HepG2 (cell line): ENCODE measurements around the gene TMEM266. TPM values are rescaled to one million over a fixed set of nuclear protein-coding genes. Genes with fewer than 3 reads are reported as not detected.

Experiments
- ATAC-seq: fragments of 200-7000 bp; cut with Tn5 transposase; 3 replicates; pipeline ENCODE4 v1.9.1; 2020; ENCODE audit warnings: mild to moderate bottlenecking, moderate library complexity
- BruUV-seq: library from RNA; stranded (reverse); fragments of 400-500 nt; replicated peaks from 2 replicates; lab custom pipeline; 2021; lab: Mats Ljungman, UMichigan
- CTCF ChIA-PET: fragments of 300-600 bp; formaldehyde crosslinking; extraction: SDS; loops from one replicate; lab custom pipeline; 2021; ENCODE audit warnings: low total read pairs, inconsistent platforms, low intra/inter-chr PET ratio; lab: Yijun Ruan, JAX
- POLR2A ChIA-PET: fragments of 350-600 bp; sonication (Branson Sonifier 250); formaldehyde crosslinking; loops from one replicate; lab custom pipeline; 2020; ENCODE audit warnings: antibody characterized with exemption, inconsistent platforms; lab: Yijun Ruan, JAX
- DNase-seq: peaks from one replicate; pipeline ENCODE4 v3.0.0-alpha.2; 2015; ENCODE audit warnings: low spot score
- FAIRE-seq: peaks from 3 replicates; lab custom pipeline; 2011; peaks lifted over from hg19 to GRCh38; lab: Jason Lieb, UNC
- H2AFZ ChIP-seq: one replicate; pipeline ENCODE4 v1.6.1; 2011; ENCODE audit warnings: low read length, inconsistent platforms
- H3K27ac ChIP-seq: fragments of 300-600 bp; 3 replicates; pipeline ENCODE4 v1.8.0; 2011; ENCODE audit warnings: mixed run types, mild to moderate bottlenecking, mixed read lengths, low read length, inconsistent platforms; ENCODE audit not compliant: insufficient read depth; ENCODE audit errors: extremely low read length
- H3K27me3 ChIP-seq, 2 experiments: fragments of 200-600 bp in 1 of 2; 2 replicates in 1 of 2; 3 replicates in 1 of 2; pipeline versions ENCODE4 v1.6.0 to v1.8.0; 2011; ENCODE audit warnings: low read length in 2 of 2, mild to moderate bottlenecking in 2 of 2, moderate library complexity in 2 of 2, inconsistent platforms in 1 of 2; ENCODE audit not compliant: insufficient read depth in 2 of 2, control insufficient read depth in 1 of 2
- H3K36me3 ChIP-seq, 2 experiments: fragments of 200-600 bp in 1 of 2; replicated peaks in 1 of 2; 2 replicates in 1 of 2; 3 replicates in 1 of 2; pipeline versions ENCODE4 v1.5.1 to v1.8.0; 2011; ENCODE audit warnings: low read length in 2 of 2, inconsistent platforms in 1 of 2; ENCODE audit not compliant: insufficient read depth in 2 of 2, control insufficient read depth in 1 of 2
- H3K4me1 ChIP-seq: 2 replicates; pipeline ENCODE4 v1.5.1; 2012; ENCODE audit warnings: low read length, inconsistent platforms; ENCODE audit not compliant: insufficient read depth
- H3K4me2 ChIP-seq: 2 replicates; pipeline ENCODE4 v1.6.0; 2011; ENCODE audit warnings: low read depth, low read length, inconsistent platforms
- H3K4me3 ChIP-seq, 3 experiments: fragments of 200-600 bp in 1 of 3; sonication (generic), shearing (Covaris generic) in 1 of 3; replicated peaks in 1 of 3; 2 replicates each; pipeline ENCODE4 v1.5.1; 2011 to 2016; ENCODE audit warnings: low read length in 3 of 3, inconsistent platforms in 2 of 3, low read depth in 2 of 3, mild to moderate bottlenecking in 2 of 3, control low read depth in 1 of 3, mixed read lengths in 1 of 3; ENCODE audit not compliant: insufficient read depth in 1 of 3
- H3K79me2 ChIP-seq: one replicate; pipeline ENCODE4 v1.6.1; 2011; ENCODE audit warnings: low read length, inconsistent platforms; ENCODE audit not compliant: insufficient read depth
- H3K9ac ChIP-seq: 2 replicates; pipeline ENCODE4 v1.6.0; 2011; ENCODE audit warnings: mild to moderate bottlenecking, low read depth, low read length, inconsistent platforms; ENCODE audit not compliant: insufficient read depth
- H3K9me3 ChIP-seq: 2 replicates; pipeline ENCODE4 v1.5.1; 2012; ENCODE audit warnings: mild to moderate bottlenecking, low read length
- H4K20me1 ChIP-seq: 2 replicates; pipeline ENCODE4 v1.6.0; 2011; ENCODE audit warnings: inconsistent platforms, mild to moderate bottlenecking, low read length, moderate library complexity; ENCODE audit not compliant: insufficient read depth
- CBX1 ChIP-seq: IDR thresholded peaks from one replicate; pipeline ENCODE4 v1.6.1; 2016; ENCODE audit warnings: antibody characterized with exemption, low read depth
- HOXA9 ChIP-seq: sonication (generic); formaldehyde crosslinking; IDR thresholded peaks from 2 replicates; pipeline ENCODE4 v1.8.1; 2022; ENCODE audit warnings: missing genetic modification reagents, mild to moderate bottlenecking, moderate library complexity, borderline replicate concordance
- NR1H2 ChIP-seq: sonication (generic); formaldehyde crosslinking; IDR thresholded peaks from 2 replicates; pipeline ENCODE4 v1.8.1; 2022; ENCODE audit warnings: low read depth, missing genetic modification reagents, borderline replicate concordance
- PRMT3 ChIP-seq: sonication (generic); formaldehyde crosslinking; IDR thresholded peaks from 2 replicates; pipeline ENCODE4 v1.8.1; 2022; ENCODE audit warnings: low read depth, mild to moderate bottlenecking, moderate library complexity, missing genetic modification reagents, borderline replicate concordance
- REST ChIP-seq, 2 experiments: IDR thresholded peaks; 2 replicates each; pipeline ENCODE4 v1.6.1; 2011 to 2012; ENCODE audit warnings: low read length in 2 of 2, borderline replicate concordance in 1 of 2, low read depth in 1 of 2, mild to moderate bottlenecking in 1 of 2, moderate library complexity in 1 of 2
- REXO4 ChIP-seq: sonication (generic); formaldehyde crosslinking; IDR thresholded peaks from 2 replicates; pipeline ENCODE4 v1.8.0; 2022; ENCODE audit warnings: missing genetic modification reagents, mild to moderate bottlenecking, borderline replicate concordance
- TBX2 ChIP-seq: sonication (generic); formaldehyde crosslinking; IDR thresholded peaks from 2 replicates; pipeline ENCODE4 v1.5.0; 2020; ENCODE audit warnings: missing genetic modification reagents, mild to moderate bottlenecking, borderline replicate concordance
- TP53 ChIP-seq: sonication (generic); formaldehyde crosslinking; conservative IDR thresholded peaks from 2 replicates; pipeline ENCODE4 v1.4.0; 2020; ENCODE audit warnings: missing genetic modification reagents
- ZEB1 ChIP-seq: IDR thresholded peaks from 2 replicates; pipeline ENCODE4 v1.6.1; 2012; ENCODE audit warnings: mild to moderate bottlenecking, low read depth, inconsistent platforms; ENCODE audit not compliant: insufficient replicate concordance
- ZNF224 ChIP-seq: sonication (generic); formaldehyde crosslinking; IDR thresholded peaks from 2 replicates; pipeline ENCODE4 v1.5.0; 2020; ENCODE audit warnings: mild to moderate bottlenecking, missing genetic modification reagents
- ZNF44 ChIP-seq: sonication (generic); formaldehyde crosslinking; IDR thresholded peaks from 2 replicates; pipeline ENCODE4 v1.5.1; 2020; ENCODE audit warnings: mild to moderate bottlenecking, missing genetic modification reagents
- ZNF709 ChIP-seq: sonication (generic); formaldehyde crosslinking; IDR thresholded peaks from 2 replicates; pipeline ENCODE4 v1.5.0; 2020; ENCODE audit warnings: mild to moderate bottlenecking, missing genetic modification reagents
- ZNF772 ChIP-seq: sonication (generic); formaldehyde crosslinking; IDR thresholded peaks from 2 replicates; pipeline ENCODE4 v1.5.0; 2020; ENCODE audit warnings: mild to moderate bottlenecking, missing genetic modification reagents
- ZSCAN9 ChIP-seq: IDR thresholded peaks from 2 replicates; pipeline ENCODE4 v1.6.1; 2016; ENCODE audit warnings: borderline replicate concordance
- WGBS: methylation state at CpG from one replicate; pipeline ENCODE4 v1.1.6; 2017; ENCODE audit warnings: low lambda C conversion rate; 5-methylcytosine and 5-hydroxymethylcytosine counted together
- in situ Hi-C: cut with HindIII; loops from 2 replicates; pipeline ENCODE4 v1.10.0; 2017; ENCODE audit warnings: low pct_unique_long_range_greater_than_20kb; ENCODE audit not compliant: extremely low pct_ligation_motif_present
- intact Hi-C: fragments of 100-400 bp; cut with micrococcal nuclease; formaldehyde crosslinking; loops from one replicate; pipeline ENCODE4 v1.10.0; 2022; ENCODE audit not compliant: unreplicated experiment
- polyA plus RNA-seq, 8 experiments: library from polyadenylated mRNA; depleted of rRNA in 3 of 8; stranded (reverse) in 7 of 8; unstranded in 1 of 8; fragments of >200 nt; fragmentation: Illumina TruSeq in 4 of 8; extraction: Trizol in 4 of 8; gene quantifications; 2 replicates each; pipeline versions ENCODE4 v1.2.1 to v1.2.3, GENCODE V29; 2011 to 2016; ENCODE audit warnings: low read depth in 4 of 8, missing spikeins in 1 of 8, mixed read lengths in 1 of 8; ENCODE audit not compliant: insufficient read depth in 1 of 8
- total RNA-seq, 5 experiments: library from RNA; depleted of rRNA; stranded (reverse); fragments of >200 nt; fragmentation: Illumina TruSeq; extraction: Trizol; gene quantifications; 2 replicates each; pipeline ENCODE4 v1.2.3, GENCODE V29; 2016; ENCODE audit warnings: low read depth in 1 of 5
- TF ChIP-seq, protein P1 (sequence below): sonication (generic); formaldehyde crosslinking; IDR thresholded peaks from 2 replicates; pipeline ENCODE4 v1.4.0; 2020; ENCODE audit warnings: missing genetic modification reagents, borderline replicate concordance
- TF ChIP-seq, protein P2 (sequence below): sonication (generic); formaldehyde crosslinking; IDR thresholded peaks from 2 replicates; pipeline ENCODE4 v1.8.1; 2023; ENCODE audit warnings: missing genetic modification reagents, mild to moderate bottlenecking, borderline replicate concordance

The TMEM266 gene
- total and polyA plus RNA-seq, 2 of the 13 experiments (the other 11 are each of a cell fraction or from before 2014, with no cell fraction given): 0.04 TPM; not detected in 1

GRCh38 chr15:76151599-76151974, 91.8 kb downstream of the TMEM266 start (continued):
- no peak for TF ChIP-seq REST (IDR thresholded peaks at IDR 0.05; ENCODE audit: borderline replicate concordance in 1 of 2, low read depth in 1 of 2, low read length in 2 of 2)
- TF ChIP-seq, all 625 proteins: peak for 0

GRCh38 chr15:76152197-76152596, 92.4 kb downstream of the TMEM266 start:
- FAIRE-seq: no peak
- H3K27ac ChIP-seq: no peak overlapping the region
- no peaks in the 10 kb centered on the region for H4K20me1 ChIP-seq
- ChIA-PET CTCF (no interaction called here), POLR2A (no interaction called here)
- no peak overlapping the region for H3K9ac ChIP-seq
- H3K36me3 ChIP-seq: no peaks in the 10 kb centered on the region
- no peak for DNase-seq
- intact Hi-C loops (no loop called here), in situ Hi-C loops (no loop called here)
- BruUV-seq: no TSS peak
- H3K4me1 ChIP-seq: no peaks in the 10 kb centered on the region; the same call in 1 of the 2 replicates
- H3K4me3 ChIP-seq: no peak overlapping the region
- H3K9me3 ChIP-seq: no peaks in the 10 kb centered on the region
- WGBS: 16% methylated on average over 5 of the region's 7 CpGs
- H3K79me2 ChIP-seq: no peaks in the 10 kb centered on the region
- no peak for ATAC-seq
- no peak overlapping the region for H3K4me2 ChIP-seq
- peaks cover 1 to 63% of the 10 kb centered on the region in 2 experiments; a peak in 4 of 5 replicates for H3K27me3 ChIP-seq
- H2AFZ ChIP-seq: no peak overlapping the region
- TF ChIP-seq REXO4 (CRISPR knock-in tag) (no peak), CBX1 (no peak), HOXA9 (CRISPR knock-in tag) (no peak), ZNF772 (CRISPR knock-in tag) (no peak), ZEB1 (no peak), ZNF44 (CRISPR knock-in tag) (no peak), ZNF709 (CRISPR knock-in tag) (no peak), NR1H2 (CRISPR knock-in tag) (no peak), ZSCAN9 (no peak), ZNF224 (CRISPR knock-in tag) (no peak), TBX2 (CRISPR knock-in tag) (no peak), PRMT3 (no peak), TP53 (CRISPR knock-in tag) (no peak)
- TF ChIP-seq, protein P1, sequence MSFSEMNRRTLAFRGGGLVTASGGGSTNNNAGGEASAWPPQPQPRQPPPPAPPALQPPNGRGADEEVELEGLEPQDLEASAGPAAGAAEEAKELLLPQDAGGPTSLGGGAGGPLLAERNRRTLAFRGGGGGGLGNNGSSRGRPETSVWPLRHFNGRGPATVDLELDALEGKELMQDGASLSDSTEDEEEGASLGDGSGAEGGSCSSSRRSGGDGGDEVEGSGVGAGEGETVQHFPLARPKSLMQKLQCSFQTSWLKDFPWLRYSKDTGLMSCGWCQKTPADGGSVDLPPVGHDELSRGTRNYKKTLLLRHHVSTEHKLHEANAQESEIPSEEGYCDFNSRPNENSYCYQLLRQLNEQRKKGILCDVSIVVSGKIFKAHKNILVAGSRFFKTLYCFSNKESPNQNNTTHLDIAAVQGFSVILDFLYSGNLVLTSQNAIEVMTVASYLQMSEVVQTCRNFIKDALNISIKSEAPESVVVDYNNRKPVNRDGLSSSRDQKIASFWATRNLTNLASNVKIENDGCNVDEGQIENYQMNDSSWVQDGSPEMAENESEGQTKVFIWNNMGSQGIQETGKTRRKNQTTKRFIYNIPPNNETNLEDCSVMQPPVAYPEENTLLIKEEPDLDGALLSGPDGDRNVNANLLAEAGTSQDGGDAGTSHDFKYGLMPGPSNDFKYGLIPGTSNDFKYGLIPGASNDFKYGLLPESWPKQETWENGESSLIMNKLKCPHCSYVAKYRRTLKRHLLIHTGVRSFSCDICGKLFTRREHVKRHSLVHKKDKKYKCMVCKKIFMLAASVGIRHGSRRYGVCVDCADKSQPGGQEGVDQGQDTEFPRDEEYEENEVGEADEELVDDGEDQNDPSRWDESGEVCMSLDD (CRISPR knock-in tag): no peak
- TF ChIP-seq, protein P2, sequence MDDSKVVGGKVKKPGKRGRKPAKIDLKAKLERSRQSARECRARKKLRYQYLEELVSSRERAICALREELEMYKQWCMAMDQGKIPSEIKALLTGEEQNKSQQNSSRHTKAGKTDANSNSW (CRISPR knock-in tag): no peak
